Activated effector memory CD4-positive, alpha-beta T cell treated with anti-CD3 and anti-CD28 coated beads, Interleukin-2, amount 50 U/mL, for 16 hours (primary cell): ENCODE data around the gene CCDC12.
A peak's percentile ranks its signal among the peaks of the same experiment; 100 is the strongest.

ENCODE experiments used
- DNase-seq: peaks from one replicate; pipeline ENCODE4 v3.0.0-alpha.2; 2020

CCDC12 gene

GRCh38 chr3:46995901-46996562, 19.5 kb upstream of the CCDC12 start:
- DNase-seq: no peak

- no peak for DNase-seq
Measured at GRCh38 chr3:46994801-46995731, 18.5 kb upstream of the CCDC12 start.

- DNase-seq: no peak
Measured at GRCh38 chr3:46993986-46994385, 17.4 kb upstream of the CCDC12 start.

- no peak for DNase-seq
Measured at GRCh38 chr3:46993292-46993691, 16.7 kb upstream of the CCDC12 start.

- no peak for DNase-seq
Measured at GRCh38 chr3:46992231-46992630, 15.7 kb upstream of the CCDC12 start.

GRCh38 chr3:46991406-46992165, 15.0 kb upstream of the CCDC12 start:
- DNase-seq: no peak

GRCh38 chr3:46990573-46991374, 14.2 kb upstream of the CCDC12 start:
- DNase-seq: no peak

- DNase-seq: no peak
Measured at GRCh38 chr3:46989146-46989810, 12.7 kb upstream of the CCDC12 start.

- no peak for DNase-seq
Measured at GRCh38 chr3:46988616-46989015, 12.1 kb upstream of the CCDC12 start.

GRCh38 chr3:46987743-46988401, 11.3 kb upstream of the CCDC12 start:
- DNase-seq: peak; percentile 95

GRCh38 chr3:46987319-46987742, 10.8 kb upstream of the CCDC12 start:
- no peak for DNase-seq

GRCh38 chr3:46986782-46987310, 10.3 kb upstream of the CCDC12 start:
- no peak for DNase-seq

GRCh38 chr3:46986055-46986730, 9.6 kb upstream of the CCDC12 start:
- DNase-seq: no peak

GRCh38 chr3:46985588-46985987, 9.0 kb upstream of the CCDC12 start:
- no peak for DNase-seq

GRCh38 chr3:46984591-46985459, 8.3 kb upstream of the CCDC12 start:
- no peak for DNase-seq

GRCh38 chr3:46982546-46982945, 6.0 kb upstream of the CCDC12 start:
- DNase-seq: no peak

GRCh38 chr3:46981932-46982471, 5.5 kb upstream of the CCDC12 start:
- no peak for DNase-seq

GRCh38 chr3:46979958-46980497, 3.5 kb upstream of the CCDC12 start:
- DNase-seq: no peak
